H9 (cell line): ENCODE measurements around the gene LDLRAD4. TPM values are rescaled to one million over a fixed set of nuclear protein-coding genes. Genes with fewer than 3 reads are reported as not detected.

ENCODE experiments used
- DNase-seq: peaks from one replicate; pipeline ENCODE4 v3.0.0-alpha.2; 2017
- H2AFZ ChIP-seq: one replicate; pipeline ENCODE4 v1.6.1; 2013; ENCODE audit warnings: mild to moderate bottlenecking, low read length, control low read depth, moderate library complexity
- H2AK5ac ChIP-seq: 2 replicates; pipeline ENCODE4 v1.6.1; 2013; ENCODE audit warnings: low read length, control low read depth, mixed read lengths; ENCODE audit not compliant: insufficient read length
- H2BK120ac ChIP-seq: one replicate; pipeline ENCODE4 v1.6.1; 2013; ENCODE audit warnings: low read depth, mild to moderate bottlenecking, low read length, control low read depth, inconsistent platforms; ENCODE audit not compliant: poor library complexity, severe bottlenecking
- H2BK12ac ChIP-seq: 2 replicates; pipeline ENCODE4 v1.6.1; 2013; ENCODE audit warnings: low read length, control low read depth, mixed read lengths, low read depth; ENCODE audit not compliant: insufficient read length
- H2BK15ac ChIP-seq: 2 replicates; pipeline ENCODE4 v1.6.1; 2013; ENCODE audit warnings: low read depth, low read length, control low read depth
- H2BK20ac ChIP-seq: one replicate; pipeline ENCODE4 v1.6.1; 2013; ENCODE audit warnings: low read depth, mild to moderate bottlenecking, low read length, control low read depth, inconsistent platforms; ENCODE audit not compliant: poor library complexity, severe bottlenecking
- H2BK5ac ChIP-seq: 2 replicates; pipeline ENCODE4 v1.6.1; 2013; ENCODE audit warnings: low read length, control low read depth, mixed read lengths; ENCODE audit not compliant: insufficient read length
- H3K14ac ChIP-seq: 2 replicates; pipeline ENCODE4 v1.6.1; 2013; ENCODE audit warnings: low read length, control low read depth; ENCODE audit not compliant: insufficient read depth
- H3K18ac ChIP-seq: 2 replicates; pipeline ENCODE4 v1.6.1; 2013; ENCODE audit warnings: low read depth, mild to moderate bottlenecking, mixed read lengths, low read length, control low read depth; ENCODE audit not compliant: insufficient read length
- H3K23ac ChIP-seq: 2 replicates; pipeline ENCODE4 v1.6.1; 2013; ENCODE audit warnings: low read length, control low read depth, mixed read lengths, low read depth; ENCODE audit not compliant: insufficient read length
- H3K23me2 ChIP-seq: 2 replicates; pipeline ENCODE4 v1.6.1; 2013; ENCODE audit warnings: low read depth, mild to moderate bottlenecking, mixed read lengths, low read length, control low read depth; ENCODE audit not compliant: insufficient read length, poor library complexity, severe bottlenecking
- H3K27ac ChIP-seq: 2 replicates; pipeline ENCODE4 v1.5.1; 2013; ENCODE audit warnings: low read length, control low read depth, mixed read lengths, low read depth; ENCODE audit not compliant: insufficient read length
- H3K27me3 ChIP-seq: 2 replicates; pipeline ENCODE4 v1.6.1; 2013; ENCODE audit warnings: low read length, control low read depth, inconsistent platforms; ENCODE audit not compliant: insufficient read depth
- H3K4ac ChIP-seq: 2 replicates; pipeline ENCODE4 v1.6.1; 2013; ENCODE audit warnings: low read depth, mild to moderate bottlenecking, control low read depth, inconsistent platforms, low read length, moderate library complexity
- H3K4me1 ChIP-seq: 2 replicates; pipeline ENCODE4 v1.6.1; 2013; ENCODE audit warnings: low read length, control low read depth, inconsistent platforms; ENCODE audit not compliant: insufficient read depth
- H3K4me2 ChIP-seq: 2 replicates; pipeline ENCODE4 v1.6.1; 2013; ENCODE audit warnings: low read length, control low read depth, mixed read lengths; ENCODE audit not compliant: insufficient read length, insufficient read depth
- H3K56ac ChIP-seq: 2 replicates; pipeline ENCODE4 v1.6.1; 2013; ENCODE audit warnings: low read depth, mild to moderate bottlenecking, mixed read lengths, low read length, control low read depth; ENCODE audit not compliant: insufficient read length
- H3K79me1 ChIP-seq: 2 replicates; pipeline ENCODE4 v1.6.1; 2013; ENCODE audit warnings: low read depth, mild to moderate bottlenecking, moderate library complexity, low read length, control low read depth, inconsistent platforms; ENCODE audit not compliant: insufficient read depth, poor library complexity, severe bottlenecking
- H3K79me2 ChIP-seq: 2 replicates; pipeline ENCODE4 v1.6.1; 2013; ENCODE audit warnings: low read length, control low read depth, inconsistent platforms; ENCODE audit not compliant: insufficient read depth
- H3K9ac ChIP-seq: 2 replicates; pipeline ENCODE4 v1.6.1; 2013; ENCODE audit warnings: low read length, control low read depth, mixed read lengths; ENCODE audit not compliant: insufficient read length; ENCODE audit errors: extremely low read depth
- H3K9me3 ChIP-seq: one replicate; pipeline ENCODE4 v1.6.1; 2013; ENCODE audit warnings: low read depth, low read length, inconsistent platforms; ENCODE audit not compliant: control insufficient read depth
- H3T11ph ChIP-seq: one replicate; pipeline ENCODE4 v1.6.1; 2013; ENCODE audit warnings: mild to moderate bottlenecking, low read length, control low read depth, inconsistent platforms
- H4K20me1 ChIP-seq: one replicate; pipeline ENCODE4 v1.6.1; 2013; ENCODE audit not compliant: control insufficient read depth, insufficient read length, insufficient read depth
- H4K5ac ChIP-seq: 2 replicates; pipeline ENCODE4 v1.6.1; 2013; ENCODE audit warnings: low read depth, mild to moderate bottlenecking, mixed read lengths, low read length, control low read depth; ENCODE audit not compliant: insufficient read length
- H4K8ac ChIP-seq: replicated peaks from 2 replicates; pipeline ENCODE4 v1.6.1; 2013; ENCODE audit warnings: low read length, control low read depth, mixed read lengths, low read depth; ENCODE audit not compliant: insufficient read length
- H4K91ac ChIP-seq: 2 replicates; pipeline ENCODE4 v1.6.1; 2013; ENCODE audit warnings: low read depth, mild to moderate bottlenecking, moderate library complexity, mixed read lengths, low read length, control low read depth; ENCODE audit not compliant: insufficient read length
- H3K27ac Mint-ChIP-seq, 3 experiments: 2 replicates in 2 of 3; 3 replicates in 1 of 3; pipeline ENCODE4 v1.8.0; 2020 to 2021; ENCODE audit warnings: mixed read lengths in 3 of 3, mild to moderate bottlenecking in 1 of 3, moderate library complexity in 1 of 3
- H3K27me3 Mint-ChIP-seq: 2 replicates; pipeline ENCODE4 v1.8.0; 2021; ENCODE audit warnings: low read depth, mild to moderate bottlenecking, moderate library complexity, mixed read lengths
- H3K36me3 Mint-ChIP-seq, 3 experiments: 2 replicates in 2 of 3; 3 replicates in 1 of 3; pipeline ENCODE4 v1.8.0; 2020 to 2021; ENCODE audit warnings: low read depth in 3 of 3, mixed read lengths in 3 of 3; ENCODE audit not compliant: insufficient read depth in 1 of 3
- H3K4me1 Mint-ChIP-seq, 2 experiments: 2 replicates each; pipeline ENCODE4 v1.8.0; 2020; ENCODE audit warnings: mixed read lengths in 2 of 2
- H3K4me3 Mint-ChIP-seq, 2 experiments: 2 replicates in 1 of 2; 3 replicates in 1 of 2; pipeline ENCODE4 v1.8.0; 2020 to 2021; ENCODE audit warnings: mild to moderate bottlenecking in 2 of 2, mixed read lengths in 2 of 2, moderate library complexity in 1 of 2
- H3K9me3 Mint-ChIP-seq, 2 experiments: 2 replicates in 1 of 2; 3 replicates in 1 of 2; pipeline ENCODE4 v1.8.0; 2020; ENCODE audit warnings: mild to moderate bottlenecking in 2 of 2, mixed read lengths in 2 of 2, moderate library complexity in 1 of 2
- WGBS: extraction: QIAGEN DNeasy Blood & Tissue Kit; methylation state at CpG from one replicate; pipeline ENCODE4 v1.1.7; 2013; ENCODE audit warnings: missing lambda C conversion rate, low lambda C conversion rate, mixed read lengths; ENCODE audit not compliant: insufficient read length; ENCODE audit errors: extremely low coverage; 5-methylcytosine and 5-hydroxymethylcytosine counted together
- total RNA-seq: library from RNA; stranded (reverse); gene quantifications from 2 replicates; pipeline ENCODE4 v1.2.1, GENCODE V29; 2021
- TF ChIP-seq, protein P1 (sequence below): fragments of 200-600 bp; sonication (generic); conservative IDR thresholded peaks from 3 replicates; pipeline ENCODE4 v1.8.0; 2021; ENCODE audit warnings: antibody characterized with exemption, mild to moderate bottlenecking

Gene LDLRAD4
- total RNA-seq, 1 experiment from 2014 or later, result 3.9 TPM

DNA sequence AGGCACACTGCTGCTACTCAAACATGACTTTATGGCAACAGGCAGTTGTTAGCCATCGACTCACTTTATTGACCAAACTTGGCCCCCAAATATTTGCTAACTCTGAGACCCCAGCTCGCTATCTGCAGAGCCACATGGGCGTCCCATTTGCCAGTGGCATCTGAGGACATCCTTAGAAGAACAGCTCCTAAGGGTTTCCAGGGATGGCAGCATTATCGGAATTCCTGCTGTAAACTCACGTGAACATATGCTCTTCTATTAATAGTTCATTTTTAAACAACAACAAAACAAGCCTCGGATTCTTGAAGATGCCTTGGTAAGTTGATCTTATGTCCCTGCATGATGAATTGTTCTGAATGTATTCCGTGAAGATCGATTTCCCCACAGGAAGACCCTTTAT is 181.0 kb downstream of the LDLRAD4 start:
- no peaks in the 10 kb centered on the region for H3K36me3 Mint-ChIP-seq

More for the DNA sequence above, 181.0 kb downstream of the LDLRAD4 start:
- H3K14ac ChIP-seq, result no peak overlapping the region
- no peaks in the 10 kb centered on the region for H3K79me1 ChIP-seq
- H4K8ac ChIP-seq, result no peak overlapping the region
- Mint-ChIP-seq H3K27ac (no peak overlapping the region), H3K4me1 (no peaks in the 10 kb centered on the region), H3K9me3 (no peaks in the 10 kb centered on the region), H3K27me3 (no peaks in the 10 kb centered on the region; the same call in 1 of the 2 replicates), H3K4me3 (no peak overlapping the region)
- no peak overlapping the region for H2BK20ac ChIP-seq
- H3K9me3 ChIP-seq, result no peaks in the 10 kb centered on the region
- H2AK5ac ChIP-seq, result no peak overlapping the region
- no peak overlapping the region for H4K5ac ChIP-seq
- WGBS, result no CpG with 5 or more reads among the region's 8 CpGs
- H2BK15ac ChIP-seq, result no peak overlapping the region
- no peaks in the 10 kb centered on the region for H3K27me3 ChIP-seq
- H3K4me2 ChIP-seq, result no peak overlapping the region
- no peak for DNase-seq
- H4K20me1 ChIP-seq, result no peaks in the 10 kb centered on the region
- no peak overlapping the region for H3K18ac ChIP-seq
- no peak overlapping the region for H4K91ac ChIP-seq
- no peak overlapping the region for H2BK12ac ChIP-seq
- no peak overlapping the region for H3K56ac ChIP-seq
- H3K79me2 ChIP-seq, result no peaks in the 10 kb centered on the region
- H3K4me1 ChIP-seq, result no peaks in the 10 kb centered on the region
- H3T11ph ChIP-seq, result no peak overlapping the region
- H3K27ac ChIP-seq, result no peak overlapping the region
- no peak overlapping the region for H2AFZ ChIP-seq
- H2BK5ac ChIP-seq, result no peak overlapping the region
- H3K23ac ChIP-seq, result no peak overlapping the region
- H3K4ac ChIP-seq, result no peak overlapping the region
- H2BK120ac ChIP-seq, result no peak overlapping the region
- no peak overlapping the region for H3K9ac ChIP-seq
- H3K23me2 ChIP-seq, result no peaks in the 10 kb centered on the region
- TF ChIP-seq, protein P1, sequence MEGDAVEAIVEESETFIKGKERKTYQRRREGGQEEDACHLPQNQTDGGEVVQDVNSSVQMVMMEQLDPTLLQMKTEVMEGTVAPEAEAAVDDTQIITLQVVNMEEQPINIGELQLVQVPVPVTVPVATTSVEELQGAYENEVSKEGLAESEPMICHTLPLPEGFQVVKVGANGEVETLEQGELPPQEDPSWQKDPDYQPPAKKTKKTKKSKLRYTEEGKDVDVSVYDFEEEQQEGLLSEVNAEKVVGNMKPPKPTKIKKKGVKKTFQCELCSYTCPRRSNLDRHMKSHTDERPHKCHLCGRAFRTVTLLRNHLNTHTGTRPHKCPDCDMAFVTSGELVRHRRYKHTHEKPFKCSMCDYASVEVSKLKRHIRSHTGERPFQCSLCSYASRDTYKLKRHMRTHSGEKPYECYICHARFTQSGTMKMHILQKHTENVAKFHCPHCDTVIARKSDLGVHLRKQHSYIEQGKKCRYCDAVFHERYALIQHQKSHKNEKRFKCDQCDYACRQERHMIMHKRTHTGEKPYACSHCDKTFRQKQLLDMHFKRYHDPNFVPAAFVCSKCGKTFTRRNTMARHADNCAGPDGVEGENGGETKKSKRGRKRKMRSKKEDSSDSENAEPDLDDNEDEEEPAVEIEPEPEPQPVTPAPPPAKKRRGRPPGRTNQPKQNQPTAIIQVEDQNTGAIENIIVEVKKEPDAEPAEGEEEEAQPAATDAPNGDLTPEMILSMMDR, result no peak
